HG03039 (cell line): Measurements from ENCODE around the gene DNER.

Experiments
- ATAC-seq: cut with Tn5 transposase; IDR thresholded peaks from one replicate; pipeline ENCODE4 v1.9.1; 2021; ENCODE audit warnings: mild to moderate bottlenecking, moderate library complexity; ENCODE audit not compliant: unreplicated experiment

DNER gene

DNA sequence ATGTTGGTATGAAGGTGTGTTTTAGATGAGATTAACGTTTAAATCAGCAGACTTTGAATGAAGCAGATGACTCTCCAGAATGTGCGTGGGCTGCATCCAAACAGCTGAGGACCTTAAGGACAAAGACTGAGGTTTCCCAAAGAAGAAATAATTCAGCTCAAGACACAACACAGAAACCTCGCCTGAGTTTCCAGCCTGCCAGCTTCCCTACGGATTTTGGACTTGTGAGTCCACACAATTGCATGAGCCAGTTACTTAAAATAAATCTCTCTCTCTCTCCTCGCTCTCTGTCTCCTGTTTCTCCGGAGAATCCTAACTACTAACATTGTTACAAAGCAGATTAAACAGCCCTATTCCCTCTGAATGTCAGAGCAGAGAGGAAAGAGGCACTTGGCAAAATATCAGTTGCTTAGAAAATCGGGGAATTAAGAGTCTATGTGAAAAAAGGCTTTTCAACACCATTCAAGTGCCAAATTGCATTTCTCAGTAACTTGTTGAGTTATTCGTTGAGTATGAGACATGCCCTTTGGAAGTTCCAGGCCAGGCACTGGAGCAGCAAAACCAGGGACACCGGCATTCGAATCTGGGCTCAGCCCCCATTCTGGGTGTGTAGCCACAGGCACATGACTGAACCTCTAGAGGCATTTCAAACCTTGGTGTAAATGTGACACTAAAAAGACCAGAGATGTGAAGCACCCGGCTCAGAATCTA lies 268.7 kb downstream of the DNER start:
- no peak for ATAC-seq

DNA sequence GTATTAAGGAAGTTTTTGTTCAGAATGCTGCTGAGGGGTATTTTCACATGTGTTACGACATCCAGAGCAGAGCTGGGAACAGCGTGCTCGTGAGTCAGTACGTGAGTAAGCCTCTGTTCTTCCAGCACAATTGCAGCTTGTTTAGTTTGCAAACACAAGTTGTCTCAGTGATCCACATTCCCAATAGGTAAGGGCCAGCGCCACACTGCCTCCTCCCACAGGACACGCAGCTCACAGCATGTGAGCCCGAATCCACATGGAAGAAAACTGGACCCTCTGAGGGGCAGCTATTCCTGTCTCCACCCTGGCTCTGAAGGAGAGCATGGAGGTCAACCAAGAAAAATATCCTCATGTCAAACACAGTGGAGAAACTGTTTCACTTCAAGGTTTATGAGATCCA lies 269.3 kb downstream of the DNER start:
- no peak for ATAC-seq

DNA sequence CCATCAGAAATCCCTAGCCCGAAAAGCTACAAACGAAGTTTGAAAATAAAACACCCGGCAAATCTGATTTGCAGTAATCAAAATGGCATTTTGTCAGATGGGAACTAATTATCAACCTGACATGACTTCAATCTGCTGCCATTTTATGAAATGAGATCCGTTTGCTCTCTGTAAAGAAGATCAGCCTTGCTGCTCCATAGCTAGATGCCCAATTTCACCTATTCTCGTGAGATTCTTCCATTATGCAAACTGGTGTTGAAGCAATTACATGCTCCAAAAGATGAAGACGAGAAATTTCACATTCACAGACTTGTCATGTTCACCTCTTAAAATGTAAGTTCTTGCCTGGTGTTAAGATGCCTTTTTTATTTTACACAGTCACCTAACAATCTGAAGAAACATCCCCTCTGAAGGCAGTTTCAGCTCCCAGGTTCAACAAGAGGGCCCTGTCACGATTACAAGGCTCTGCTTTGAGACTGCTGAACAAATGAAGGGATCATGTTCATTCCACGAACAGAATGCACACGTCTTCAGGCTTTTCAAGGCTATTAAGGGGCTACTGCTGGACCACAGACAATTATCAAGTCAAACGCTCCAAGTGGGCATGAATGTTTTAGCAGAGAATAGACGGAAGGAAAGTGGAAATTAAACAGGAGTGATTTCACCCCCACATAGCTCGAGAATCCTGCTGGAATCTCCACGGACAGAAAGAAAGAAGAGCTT lies 270.6 kb downstream of the DNER start:
- no peak for ATAC-seq

DNA sequence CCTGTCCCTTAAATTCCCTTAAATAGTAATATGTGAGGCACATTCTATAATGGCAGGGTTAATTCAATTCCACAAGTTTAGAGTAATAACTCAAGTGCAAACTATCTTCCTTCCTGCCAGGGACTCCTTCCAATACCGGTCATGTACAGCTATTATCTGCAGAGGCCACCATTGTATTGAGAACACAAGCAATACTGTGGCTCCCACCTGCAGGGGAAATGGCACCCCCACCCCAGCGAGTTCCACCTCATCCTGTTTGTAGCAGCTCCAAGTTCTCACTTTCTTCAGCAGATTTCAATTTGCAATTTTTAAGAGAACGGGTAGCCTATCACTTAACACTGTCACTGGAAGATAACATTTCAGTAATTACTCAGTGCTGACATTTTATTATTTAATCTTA lies 271.2 kb downstream of the DNER start:
- ATAC-seq, result no peak

DNA sequence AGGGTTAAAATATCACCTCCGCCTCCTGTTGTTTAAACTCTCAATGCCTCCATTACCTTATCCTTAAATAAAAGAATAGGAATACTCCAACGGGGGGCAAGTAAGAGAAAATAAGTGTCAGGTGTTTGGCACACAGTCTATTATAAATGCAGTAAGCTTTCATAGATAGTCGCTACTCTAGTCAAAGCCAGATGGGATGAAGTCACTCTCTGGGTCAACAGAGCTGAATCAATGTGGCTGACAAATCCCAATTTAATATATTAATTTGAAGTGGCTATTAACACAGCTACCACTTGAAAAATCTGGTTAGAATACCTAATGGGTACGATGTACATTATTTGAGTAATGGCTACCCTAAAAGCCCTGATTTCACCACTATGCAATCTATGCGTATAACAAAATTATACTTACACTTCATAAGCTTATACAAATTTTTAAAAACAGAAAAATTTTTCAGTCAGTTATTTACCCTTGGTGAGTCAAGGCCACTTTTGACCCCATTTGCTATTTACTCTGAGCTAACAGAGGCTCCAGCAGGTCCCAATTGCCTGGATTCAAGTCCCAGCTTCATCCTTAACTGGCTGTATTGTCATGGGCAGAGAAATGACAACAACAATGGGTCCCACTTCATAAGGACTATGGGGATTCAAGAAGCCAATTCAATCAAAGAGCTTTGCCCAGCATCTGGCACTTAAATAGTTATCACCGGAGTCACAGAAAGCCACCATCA lies 275.8 kb downstream of the DNER start:
- no peak for ATAC-seq

DNA sequence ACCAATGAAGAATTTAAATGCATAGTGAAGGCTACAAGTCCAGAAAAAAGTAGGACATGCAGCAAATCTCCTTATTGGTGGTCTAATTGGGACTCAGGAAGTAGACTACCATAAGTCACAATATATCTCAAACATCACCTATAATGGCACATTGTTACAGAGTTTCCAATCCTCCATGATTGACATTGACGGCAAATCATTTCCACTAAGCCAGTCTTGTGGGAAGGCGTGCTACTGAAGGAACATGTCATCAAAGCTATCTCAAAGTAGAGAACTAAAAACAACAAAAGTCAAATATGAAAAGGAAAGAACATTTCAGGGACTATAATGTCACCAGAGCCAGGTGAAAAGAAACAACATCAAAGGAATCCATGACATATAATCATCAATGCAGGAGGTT lies 276.9 kb downstream of the DNER start:
- no peak for ATAC-seq

DNA sequence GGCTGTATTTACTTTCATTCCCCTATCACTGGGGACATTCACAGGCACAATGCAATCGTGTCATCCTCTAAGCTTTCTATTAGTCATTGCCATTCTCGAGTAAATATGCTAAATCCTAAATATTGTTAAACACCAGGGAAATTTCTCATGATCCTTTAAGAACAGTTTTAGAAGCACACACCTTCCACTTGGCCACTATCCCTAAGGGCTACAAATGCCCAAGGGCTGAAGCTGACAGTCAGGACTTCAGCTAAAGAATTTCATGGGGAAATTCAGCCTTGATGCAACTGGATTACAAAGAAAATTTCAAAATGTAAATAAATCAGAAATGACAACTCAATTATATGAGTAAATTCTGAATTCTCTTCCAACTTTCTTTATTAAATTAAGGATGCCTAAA lies 280.2 kb downstream of the DNER start:
- ATAC-seq, result no peak

DNA sequence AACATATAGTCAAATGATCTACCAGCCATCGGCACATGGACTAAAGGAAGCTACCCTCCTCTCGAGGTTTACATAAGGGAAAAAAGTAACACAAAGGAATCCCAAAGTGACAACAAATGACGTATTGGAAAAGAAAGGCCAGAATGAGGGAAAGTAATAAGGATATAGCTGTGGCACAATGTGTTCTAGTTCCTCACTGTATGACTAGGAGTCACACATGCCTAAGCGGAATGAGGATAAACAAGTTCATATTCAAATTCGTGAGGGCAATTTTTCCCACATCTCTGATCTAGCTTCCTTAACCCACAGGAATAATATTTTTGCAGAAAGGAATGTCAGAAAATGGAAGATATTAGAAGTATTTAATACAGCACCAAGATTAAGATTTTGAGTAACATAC lies 281.0 kb downstream of the DNER start:
- ATAC-seq, result no peak

DNA sequence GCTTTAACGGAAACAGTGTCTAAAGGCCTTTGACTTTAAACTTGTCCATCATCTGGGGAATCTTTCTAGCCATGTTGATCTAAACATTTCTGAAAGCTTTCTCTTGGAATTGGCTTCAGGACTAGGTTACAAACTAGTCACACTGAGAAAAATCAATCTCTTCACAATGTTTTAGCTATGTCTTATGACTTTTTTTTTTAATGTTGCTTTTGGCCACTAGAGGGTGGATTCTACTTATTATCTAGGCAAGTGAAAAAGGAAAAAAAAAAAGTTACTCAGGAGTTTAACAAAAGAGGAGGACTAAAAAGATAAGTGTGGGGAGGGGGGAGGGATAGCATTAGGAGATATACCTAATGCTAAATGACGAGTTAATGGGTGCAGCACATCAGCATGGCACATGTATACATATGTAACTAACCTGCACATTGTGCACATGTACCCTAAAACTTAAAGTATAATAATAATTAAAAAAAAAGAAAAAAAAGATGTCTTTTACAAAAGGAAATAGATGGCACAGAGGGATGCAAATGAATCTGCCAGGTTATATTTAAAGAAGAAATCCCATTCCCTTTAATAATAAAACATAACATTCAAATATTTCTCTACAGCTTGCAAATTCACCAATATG lies 282.9 kb downstream of the DNER start:
- ATAC-seq, result no peak

DNA sequence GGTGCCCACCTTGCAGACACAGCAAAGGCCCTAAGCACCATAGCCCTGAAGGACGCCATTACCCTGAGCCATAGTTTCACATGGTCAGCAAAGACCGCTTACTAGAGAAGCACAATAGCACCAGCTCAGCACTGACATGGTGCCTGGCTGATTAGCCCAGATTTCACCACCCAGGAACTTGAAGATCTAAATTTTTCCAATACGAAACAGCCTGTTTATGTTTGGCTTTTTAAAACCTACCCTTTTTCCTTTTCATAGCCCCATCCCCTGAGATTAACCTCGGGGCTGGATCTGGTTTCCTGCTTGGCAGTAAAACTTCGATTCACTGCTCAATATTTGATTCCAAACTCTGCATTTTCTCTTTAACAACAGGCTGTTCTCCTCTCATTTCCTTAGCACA lies 284.8 kb downstream of the DNER start:
- ATAC-seq, result no peak

DNA sequence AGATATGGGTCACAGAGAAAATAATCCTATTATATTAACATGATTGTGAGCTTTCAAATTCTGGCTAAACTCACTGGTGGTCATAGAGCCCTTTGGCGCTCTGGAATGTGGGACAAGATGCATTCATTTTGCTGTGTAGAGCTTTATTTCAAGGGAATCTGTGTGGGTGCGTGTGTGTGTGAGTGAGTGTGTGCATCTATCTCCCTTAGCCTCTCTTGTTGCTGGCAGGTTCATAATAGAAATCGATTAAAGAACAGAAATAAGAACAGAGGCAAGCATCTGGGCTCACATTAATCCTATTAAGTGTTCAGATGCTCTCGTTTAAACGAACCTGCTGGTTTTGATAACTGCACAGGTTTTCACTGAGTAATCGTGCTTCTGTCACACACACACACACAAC lies 287.9 kb downstream of the DNER start:
- ATAC-seq, result no peak

DNA sequence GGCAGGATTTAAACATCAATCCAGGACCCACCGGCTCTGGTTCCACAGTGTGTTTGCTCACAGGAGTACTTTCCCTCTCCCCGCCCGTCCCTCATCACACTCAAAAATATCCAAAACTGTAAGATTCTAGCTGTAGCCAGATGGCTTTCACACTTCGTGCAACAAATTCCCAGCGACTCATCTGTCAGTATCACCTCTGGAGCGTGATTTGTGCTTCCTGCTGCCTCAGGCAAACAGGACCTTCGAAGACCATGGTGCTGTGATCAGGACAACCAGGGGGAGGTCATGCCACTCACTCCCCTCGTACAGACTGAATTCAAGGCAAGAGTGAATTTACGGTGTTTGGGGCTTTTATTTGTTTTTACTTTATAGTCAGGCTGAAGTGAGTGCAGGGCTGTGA lies 288.8 kb downstream of the DNER start:
- ATAC-seq, result no peak

DNA sequence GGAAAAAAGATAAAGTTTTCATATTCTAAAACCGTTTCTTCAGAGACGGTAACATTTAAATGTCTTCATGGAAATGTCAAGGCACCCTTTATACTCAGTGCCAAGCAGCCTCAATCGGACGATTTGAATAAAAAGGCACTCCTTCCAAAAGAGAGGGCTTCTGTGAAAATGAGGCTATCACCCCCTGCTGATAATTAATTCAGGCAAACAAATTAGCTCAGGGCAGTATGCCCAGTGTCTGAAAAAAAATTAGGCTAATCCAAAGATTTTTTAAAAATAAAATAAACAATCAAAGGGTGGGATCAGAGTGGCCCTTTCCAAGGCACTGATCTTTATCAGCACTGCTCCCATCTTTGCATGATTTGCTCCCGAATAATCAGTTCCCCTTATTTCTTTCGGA lies 292.3 kb downstream of the DNER start:
- ATAC-seq, result no peak

DNA sequence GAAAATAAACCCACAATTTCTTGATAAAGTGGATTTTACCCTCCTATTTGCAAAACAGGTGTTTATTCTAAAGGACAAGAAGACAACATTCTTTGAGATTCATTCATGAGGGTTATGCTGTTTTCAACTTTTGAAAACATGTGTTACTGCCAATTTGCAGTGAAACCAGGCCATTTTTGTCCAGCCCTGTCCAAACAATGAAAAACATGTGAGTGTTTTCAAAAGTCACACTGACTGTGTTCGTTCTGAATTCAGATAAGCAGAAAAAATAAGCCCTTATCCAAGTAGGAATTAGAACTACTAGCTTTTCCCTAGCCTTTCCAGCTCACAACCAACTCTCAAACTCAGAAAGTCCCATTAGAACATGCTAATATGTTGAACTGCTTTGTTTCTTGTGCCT lies 295.2 kb downstream of the DNER start:
- ATAC-seq, result no peak

DNA sequence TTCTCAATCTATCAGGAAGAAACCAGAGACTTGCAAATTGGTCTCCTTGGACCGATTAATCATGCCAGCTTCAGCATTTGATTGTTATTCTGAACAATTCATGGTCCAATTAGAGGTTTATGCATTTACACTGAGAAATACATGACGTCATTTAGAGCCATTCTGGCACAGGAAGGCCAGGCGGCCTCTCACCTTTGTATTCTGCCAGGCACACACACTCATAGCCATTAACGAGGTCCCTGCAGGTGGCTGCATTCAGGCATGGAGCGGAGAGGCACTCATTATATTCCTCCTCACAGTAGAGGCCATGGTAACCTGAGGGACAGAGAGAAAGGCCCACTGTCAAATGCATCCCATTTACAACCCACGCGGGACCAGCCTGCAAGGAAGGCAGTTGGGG lies 296.4 kb downstream of the DNER start:
- no peak for ATAC-seq

DNA sequence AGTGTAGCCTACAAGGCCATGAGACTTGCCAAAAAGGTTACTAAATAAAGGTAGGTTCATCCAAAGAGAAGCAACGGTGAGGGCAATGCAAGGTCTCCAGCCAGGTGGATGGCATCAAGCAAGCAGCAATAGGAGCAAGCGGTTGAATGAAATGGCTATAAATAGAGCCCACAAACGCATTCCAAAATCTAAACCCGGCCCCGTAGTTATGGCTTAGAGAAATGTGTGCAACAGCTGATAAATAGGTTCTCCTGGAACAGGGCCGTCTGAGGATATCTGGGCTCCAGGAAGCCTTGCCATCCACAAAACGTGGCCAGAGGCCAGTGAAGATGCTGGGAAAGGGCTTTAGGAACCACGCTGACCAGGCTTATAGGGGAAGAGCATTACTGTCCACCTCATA lies 297.2 kb downstream of the DNER start:
- no peak for ATAC-seq

DNA sequence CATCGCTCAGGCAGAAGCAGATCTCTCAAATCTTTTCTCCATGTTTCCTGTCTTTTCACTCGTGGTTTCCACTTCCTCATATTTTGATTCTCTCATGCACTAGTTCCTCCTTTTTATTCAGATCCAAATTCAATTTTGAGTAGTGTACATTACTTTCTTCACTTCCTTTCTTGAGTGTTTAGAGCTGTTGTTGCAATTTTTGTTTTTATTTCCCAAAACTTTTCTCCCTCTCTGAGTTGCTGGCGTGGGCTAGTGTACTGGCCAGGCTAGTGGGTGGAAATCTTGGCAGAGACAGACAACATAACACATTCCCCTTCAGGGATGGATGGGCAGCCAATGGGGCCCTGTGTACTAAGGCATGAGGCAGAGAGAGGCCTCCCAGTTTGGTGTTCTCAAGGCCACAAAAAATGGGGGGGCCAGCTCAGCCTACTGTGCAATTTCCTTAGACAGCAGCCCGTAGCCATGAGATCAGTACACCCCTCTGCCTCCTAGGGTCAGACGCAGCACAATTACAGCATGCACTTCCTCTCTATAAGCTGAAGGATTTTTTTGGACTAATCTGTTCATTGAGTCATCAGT lies 298.1 kb downstream of the DNER start:
- no peak for ATAC-seq

DNA sequence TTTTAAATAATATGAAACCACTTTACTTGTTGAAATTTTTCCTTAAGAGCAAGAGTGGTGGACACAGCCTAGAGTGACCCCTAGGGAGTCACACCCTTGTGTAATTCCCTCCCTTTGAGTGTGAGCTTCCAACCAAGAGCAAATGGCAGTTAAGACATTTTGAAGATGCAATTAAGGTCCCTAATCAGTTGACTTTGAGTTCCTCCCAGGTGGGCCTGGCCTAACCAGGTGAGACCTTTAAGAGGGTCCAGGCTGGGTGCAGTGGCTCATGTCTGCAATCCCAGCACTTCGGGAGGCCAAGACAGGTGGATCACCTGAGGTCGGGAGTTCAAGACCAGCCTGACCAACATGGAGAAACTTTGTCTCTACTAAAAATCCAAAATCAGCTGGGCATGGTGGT lies 299.7 kb downstream of the DNER start:
- ATAC-seq, result no peak

DNA sequence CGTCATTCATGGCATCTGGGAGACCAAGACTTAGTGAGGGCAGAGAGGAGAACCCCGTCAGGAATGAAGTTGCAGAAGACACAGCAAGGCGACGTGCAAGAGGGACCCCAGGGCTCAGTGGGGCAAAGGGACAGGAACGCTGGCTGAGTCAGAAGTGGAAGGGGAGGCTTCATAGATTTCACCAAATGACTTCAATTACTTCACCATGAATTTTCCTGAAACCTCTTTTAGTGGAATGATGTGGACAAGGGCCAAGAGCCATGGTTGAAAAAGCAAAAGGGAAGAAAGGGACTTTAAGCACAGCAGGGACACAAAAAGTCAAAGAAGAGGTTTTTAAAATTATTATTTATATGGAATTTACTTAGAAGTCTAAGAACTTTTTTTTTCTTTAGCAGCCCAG lies 301.7 kb downstream of the DNER start:
- ATAC-seq, result no peak

DNA sequence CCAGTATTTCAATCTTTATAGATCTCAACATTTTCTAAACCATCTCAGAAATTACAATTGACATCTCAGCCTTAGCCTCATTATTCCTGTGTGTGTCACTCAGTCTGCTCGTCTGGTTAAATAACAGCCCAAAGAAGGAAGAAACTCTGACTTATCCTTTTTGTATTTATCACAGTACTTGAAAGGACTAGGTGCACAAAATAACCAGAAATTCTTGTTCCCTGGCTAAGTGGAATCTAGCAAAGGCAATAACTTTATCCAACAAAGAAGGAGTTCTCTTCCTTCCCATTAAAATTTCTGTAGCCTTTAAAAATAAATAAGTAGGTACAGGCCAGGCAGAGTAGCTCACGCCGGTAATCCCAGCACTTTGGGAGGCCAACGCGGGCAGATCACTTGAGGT lies 303.4 kb downstream of the DNER start:
- ATAC-seq, result no peak

DNA sequence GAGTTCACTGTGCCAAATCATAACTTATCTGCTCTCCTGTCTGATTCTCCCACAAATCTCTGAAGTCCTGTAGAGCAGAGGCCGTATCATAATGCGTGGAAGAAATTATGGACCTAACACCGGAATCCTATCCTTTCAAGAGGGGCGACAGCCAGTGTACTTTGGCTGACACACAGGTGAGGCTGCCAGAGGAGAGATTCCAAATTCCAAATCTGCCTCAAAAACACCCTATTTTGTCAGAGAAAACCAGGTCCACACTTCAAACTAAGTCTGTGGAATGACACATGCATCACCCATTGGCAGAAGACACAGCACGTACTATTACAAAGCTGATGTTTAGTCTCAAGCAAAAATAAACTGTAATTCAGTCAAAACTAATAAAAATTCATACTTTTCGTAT lies 304.1 kb downstream of the DNER start:
- no peak for ATAC-seq
